GM18519 (cell line): ENCODE measurements around the gene TFF2.

Experiments
- ATAC-seq: cut with Tn5 transposase; IDR thresholded peaks from one replicate; pipeline ENCODE4 v1.9.1; 2021; ENCODE audit warnings: mild to moderate bottlenecking, moderate library complexity; ENCODE audit not compliant: unreplicated experiment, low FRiP score

TFF2 gene

DNA sequence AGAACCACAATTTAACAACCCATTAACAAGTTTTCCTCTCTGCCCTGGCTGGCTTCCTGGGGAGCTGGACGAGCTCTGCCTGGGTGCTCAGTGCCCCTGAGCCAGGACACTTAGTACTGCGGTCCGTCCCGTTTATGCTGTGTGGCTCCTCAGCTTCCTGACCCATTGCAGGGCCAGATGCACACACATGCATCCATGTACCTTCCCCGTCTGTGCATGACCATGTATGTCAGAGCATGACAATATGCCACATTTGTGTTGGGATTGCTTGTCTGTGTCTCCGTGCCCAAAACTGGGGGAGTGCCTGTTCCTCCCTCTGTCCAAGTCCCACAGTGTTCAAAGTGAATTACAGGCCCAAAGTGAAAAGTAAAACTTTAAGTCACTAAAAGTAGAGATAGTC, 25.9 kb downstream of the TFF2 start:
- ATAC-seq, result no peak

DNA sequence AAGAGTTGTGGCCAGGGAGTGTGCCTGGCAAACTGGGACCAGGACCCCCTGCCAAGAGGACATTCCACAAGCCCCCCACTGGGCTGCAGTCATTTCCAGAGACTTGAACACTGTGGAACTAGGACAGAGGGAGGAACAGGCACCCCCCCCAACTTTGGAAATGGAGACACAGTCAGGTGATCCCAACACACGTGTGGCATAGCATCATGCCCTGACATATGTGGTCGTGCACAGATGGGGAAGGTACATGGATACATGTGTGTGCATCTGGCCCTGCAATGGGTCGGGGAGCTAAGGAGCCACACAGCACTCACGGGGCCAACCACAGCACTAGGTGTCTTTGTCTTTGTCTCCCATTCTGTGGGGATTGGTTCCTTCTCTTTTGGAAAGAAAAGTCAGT, 28.9 kb downstream of the TFF2 start:
- ATAC-seq, result no peak

DNA sequence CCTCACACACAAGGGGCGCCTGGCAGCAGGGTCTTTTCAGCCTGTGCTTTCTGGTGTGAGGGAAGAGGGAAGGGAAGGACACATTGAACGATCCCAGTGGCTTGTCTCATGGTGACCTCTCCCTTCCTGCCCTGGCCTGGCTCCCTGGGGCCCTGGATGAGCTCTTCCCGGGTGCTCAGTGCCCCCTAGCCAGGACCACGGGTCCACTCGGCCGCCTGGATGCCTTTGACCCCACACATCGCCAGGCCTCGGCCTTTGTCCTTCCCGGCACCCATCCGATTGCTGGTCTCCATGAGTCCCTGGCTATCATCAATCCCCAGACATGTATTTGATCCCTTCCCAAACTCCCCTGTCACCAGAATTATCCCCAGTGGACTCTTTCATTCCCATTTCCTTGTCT, 29.6 kb downstream of the TFF2 start:
- ATAC-seq, result no peak

DNA sequence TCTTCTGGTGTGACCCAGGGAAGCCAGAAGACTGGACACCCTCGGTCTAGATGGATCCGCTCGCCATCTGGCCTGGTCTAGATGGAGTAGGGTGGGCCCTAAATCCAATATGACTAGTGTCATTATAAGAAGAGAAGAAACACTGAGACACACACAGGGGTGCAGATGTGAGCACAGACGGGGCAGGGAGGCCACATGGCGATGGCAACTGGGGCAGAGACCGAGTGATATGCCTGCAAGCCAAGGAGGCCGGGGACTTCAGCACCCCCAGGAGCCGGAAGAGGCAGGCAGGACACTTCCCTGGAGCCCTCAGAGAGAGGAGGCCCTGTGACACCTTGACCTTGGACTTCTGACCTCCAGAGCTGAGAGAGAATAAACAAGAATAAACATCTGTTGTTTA, 30.0 kb downstream of the TFF2 start:
- ATAC-seq, result no peak

DNA sequence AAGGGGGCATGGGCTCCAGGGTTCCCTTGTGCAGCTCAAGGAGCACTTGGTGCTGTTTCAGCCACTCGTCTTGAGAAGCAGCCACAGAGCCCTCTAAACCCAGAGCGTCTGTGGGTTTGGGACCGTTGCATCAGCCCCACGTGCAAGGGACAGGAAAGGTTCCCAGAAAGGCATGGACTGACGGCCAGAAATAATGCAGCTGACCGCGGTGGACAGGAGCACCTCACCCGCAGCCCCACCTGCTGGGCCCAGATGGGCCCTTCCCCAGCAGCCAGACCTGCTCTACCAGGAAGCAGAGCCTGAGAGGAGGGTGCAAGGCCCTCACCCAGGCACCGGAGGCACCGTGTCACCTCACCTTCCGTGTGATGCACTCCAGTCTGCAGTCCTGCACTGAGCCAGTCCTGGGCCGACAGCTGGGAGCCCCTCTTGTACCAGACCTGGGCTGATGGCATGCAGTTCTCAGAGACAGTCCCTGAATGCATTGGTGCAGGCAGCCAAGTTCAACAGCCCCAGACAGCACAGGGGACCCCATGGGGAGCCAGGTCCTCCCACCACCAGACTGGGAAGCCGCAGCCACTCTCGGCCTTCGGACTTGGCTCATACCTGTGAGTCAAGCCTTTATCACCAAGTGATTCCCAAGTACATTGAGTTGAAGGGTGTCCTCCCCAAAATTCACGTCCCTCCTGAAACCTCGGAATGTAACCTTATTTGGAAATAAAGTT, 30.8 kb downstream of the TFF2 start:
- no peak for ATAC-seq

DNA sequence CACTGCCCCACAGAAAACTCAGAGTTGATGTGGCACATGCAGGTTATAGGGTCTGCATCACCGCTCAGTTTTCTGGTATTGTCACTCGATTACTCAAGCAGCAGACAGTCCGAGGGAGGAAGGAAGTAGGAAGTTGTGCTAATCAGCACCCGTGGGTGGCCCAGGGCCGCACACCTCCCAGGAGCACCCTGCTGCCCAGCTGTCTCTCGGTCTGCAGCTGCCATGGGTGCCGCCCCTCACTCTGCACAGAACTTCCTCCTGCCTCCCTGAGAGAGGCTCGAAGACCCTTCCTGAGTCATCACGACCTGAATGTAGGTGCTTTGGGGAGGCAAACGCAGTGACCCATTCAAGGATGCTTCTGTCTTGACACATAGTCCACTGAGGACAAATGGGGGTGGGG, 31.4 kb downstream of the TFF2 start:
- ATAC-seq, result no peak

DNA sequence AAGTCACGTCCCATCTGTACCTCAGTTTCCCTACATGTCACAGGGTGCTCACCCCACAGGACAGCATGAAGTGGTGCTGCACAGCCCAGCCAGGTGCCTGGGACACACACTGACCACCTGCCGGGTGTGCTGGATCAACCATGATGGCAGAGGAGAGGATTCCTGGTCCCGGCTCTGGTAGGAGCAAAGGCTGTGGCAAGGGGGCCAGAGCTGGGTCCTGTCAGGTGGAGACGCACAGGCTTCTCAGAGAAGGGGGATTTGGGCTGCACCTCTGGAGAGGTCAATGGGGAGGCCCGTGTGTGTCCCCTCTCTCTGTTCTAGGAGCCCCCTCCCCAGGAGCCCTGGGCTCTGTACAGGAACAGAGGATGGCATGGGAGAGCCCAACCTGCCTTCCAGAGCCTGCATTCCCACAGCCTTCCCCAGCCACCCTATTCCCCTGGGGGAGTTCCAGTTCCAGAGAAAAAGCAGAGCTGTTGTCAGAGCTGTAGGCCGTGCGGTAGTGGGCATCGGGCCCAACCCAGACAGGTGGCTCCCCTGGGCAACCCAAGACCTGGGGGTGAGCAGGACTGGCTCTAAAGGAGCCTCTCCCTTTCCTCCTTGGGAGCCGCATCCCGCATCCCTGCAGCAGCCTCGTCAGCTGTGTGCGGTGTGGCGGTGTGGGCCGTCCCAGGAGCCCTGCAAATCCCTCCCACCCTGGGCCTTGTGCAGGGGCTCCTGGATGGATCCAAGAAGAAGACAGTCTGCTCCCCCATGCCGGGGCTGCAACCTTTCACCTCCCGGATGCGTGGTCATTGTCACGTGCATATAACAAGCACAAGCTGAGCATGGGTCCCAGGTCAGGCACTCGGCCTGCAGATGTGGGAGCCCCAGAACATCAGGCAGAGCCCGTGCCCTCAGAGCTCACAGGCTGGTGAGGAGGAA, 32.7 kb downstream of the TFF2 start:
- ATAC-seq, result no peak

DNA sequence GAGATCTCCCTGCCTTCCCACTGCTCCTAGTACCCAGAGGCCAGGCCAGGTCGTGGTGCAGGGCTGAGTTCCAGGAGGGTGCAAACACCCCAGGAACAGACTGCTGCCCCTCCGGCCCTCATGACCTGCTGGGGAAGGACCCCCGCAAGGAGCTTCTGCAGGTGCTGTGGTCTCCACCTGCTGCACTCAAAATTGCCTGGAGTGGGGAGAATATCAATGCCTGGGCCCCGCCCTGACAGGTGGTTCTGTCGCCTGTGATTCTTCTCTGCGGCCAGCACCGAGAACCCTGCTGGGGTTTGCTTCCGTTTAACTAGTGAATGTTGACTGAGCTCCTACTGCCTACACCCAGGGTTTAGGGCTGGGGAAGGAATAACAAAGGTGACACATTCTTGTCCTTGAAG, 33.5 kb downstream of the TFF2 start:
- ATAC-seq, result no peak

DNA sequence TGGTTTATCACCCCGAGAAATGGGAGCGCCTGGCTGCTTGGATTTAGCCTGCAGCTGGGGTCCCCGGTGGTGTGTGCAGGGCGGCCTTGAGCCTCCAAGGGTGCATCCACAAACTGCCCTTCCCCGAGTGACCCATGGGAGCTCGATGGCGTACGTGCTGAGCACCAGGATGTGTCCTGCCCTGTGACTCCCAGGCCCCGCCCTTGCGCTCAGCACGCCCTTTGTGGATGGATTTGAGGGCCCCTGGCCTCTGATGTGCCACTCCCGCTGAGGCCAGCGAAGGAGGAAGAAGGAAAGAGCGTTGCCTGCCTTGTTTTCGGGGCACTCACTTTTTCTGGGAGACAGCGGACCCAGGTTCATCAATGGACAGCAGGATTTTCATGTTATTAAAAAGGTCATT, 33.9 kb downstream of the TFF2 start:
- ATAC-seq, result no peak

DNA sequence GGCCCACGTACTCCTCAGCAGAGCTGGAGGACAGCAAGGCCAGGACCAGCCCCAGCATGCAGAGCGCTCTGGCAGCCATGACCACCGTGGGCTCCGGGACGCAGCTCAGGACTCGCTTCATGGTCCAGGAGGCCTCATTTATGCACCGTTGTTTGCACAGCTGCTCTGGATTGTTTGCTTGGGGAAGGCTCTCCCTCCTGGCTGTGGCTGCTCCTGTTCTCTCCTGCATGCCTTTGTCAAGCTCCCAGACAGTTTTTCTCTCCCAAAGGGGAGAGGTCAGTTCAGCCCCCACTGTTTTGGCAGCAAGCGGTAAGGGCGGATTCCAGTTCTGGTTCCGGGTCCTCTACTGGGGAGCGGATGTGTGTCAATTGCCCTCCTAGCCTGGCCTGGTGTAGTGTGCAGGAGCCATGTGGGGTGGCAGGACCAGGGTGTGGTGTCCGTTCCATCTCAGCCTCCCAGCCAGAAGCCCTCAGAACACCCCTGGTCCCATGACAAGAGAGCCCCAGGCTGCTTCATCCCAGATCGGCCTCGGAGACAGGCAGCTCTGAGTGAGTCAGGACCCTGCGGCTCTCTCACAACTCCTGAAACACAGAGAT, 35.4 kb downstream of the TFF2 start, which contains the start of gene TFF3:
Gene TFF3, minus strand, starts transcription at position 114 of the 596 bp plus-strand sequence. Its CDS starts 35 bp downstream, at position 79.
- no peak for ATAC-seq

DNA sequence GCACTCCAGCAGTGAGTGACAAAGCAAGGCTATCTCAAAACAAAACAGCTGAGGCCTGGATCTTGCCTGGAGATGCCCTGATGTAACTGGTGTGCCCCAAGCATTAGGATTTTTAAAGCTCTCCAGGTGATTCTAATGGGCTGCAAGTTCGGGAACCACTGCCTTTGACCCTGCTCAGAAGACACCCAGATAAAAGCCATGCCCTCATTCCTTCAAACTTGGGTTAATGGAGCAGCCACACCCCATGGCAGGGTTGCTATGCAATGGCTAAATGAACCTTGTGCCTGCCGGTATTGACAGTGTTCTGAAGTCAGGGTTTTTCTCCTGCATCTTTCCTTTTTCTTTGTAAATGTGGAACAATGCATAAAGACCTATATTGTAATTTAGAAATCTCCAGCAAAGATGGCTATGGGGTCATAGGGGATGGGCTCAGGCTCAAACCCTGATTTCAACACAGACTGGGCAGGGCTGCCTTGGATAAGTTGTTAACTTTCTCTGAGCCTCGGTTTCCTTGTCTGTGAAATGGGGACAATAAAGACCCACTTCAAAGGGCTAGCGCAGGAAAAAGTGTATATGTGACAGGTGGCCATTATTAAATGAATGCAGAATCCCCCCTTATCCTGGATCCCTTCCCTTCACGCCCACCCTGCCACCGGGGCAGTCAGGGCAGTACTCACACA, 36.0 kb downstream of the TFF2 start:
- ATAC-seq, result no peak

DNA sequence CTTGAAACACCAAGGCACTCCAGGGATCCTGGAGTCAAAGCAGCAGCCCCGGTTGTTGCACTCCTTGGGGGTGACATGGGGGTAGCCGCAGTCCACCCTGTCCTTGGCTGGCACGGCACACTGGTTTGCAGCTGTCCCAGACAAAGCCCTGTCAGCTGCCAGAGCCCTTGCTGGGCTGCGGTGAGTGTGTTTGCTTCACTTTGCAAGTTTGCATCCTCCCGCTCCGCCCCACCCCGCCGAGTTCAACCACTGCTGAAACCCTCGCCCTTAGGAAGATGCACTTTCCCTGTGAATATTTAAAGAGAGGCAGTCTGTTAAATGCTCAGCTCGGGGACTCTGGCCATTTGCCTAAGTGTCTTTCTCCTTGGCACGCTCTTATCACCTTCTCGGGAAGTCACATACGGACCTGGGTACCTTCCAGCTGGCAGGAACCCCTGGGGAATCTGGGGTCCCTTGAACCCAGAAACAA, 37.3 kb downstream of the TFF2 start:
- no peak for ATAC-seq

DNA sequence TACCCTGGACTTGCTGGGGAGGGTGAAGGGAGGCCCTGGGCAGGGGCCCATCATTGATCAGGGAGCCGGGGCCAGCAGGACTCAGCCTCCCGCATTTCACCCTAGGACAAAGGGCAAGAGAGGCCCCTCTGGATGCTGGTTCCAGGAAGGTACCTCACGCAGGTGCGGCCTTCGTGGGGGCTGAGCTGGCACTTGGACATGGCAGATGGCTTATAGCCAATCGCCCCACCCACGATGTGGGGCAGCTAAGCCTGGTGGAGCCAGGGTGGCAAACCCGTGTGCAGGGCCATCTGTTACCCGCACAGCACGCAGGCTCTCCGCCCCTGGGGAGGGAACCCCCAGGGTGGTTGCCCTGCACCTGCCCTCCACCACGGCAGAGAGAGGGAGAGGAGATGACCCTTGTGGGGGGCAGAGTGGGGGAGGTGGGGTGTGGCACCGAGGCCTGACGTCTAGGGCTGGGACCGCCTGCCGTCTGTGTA, 38.1 kb downstream of the TFF2 start:
- no peak for ATAC-seq

DNA sequence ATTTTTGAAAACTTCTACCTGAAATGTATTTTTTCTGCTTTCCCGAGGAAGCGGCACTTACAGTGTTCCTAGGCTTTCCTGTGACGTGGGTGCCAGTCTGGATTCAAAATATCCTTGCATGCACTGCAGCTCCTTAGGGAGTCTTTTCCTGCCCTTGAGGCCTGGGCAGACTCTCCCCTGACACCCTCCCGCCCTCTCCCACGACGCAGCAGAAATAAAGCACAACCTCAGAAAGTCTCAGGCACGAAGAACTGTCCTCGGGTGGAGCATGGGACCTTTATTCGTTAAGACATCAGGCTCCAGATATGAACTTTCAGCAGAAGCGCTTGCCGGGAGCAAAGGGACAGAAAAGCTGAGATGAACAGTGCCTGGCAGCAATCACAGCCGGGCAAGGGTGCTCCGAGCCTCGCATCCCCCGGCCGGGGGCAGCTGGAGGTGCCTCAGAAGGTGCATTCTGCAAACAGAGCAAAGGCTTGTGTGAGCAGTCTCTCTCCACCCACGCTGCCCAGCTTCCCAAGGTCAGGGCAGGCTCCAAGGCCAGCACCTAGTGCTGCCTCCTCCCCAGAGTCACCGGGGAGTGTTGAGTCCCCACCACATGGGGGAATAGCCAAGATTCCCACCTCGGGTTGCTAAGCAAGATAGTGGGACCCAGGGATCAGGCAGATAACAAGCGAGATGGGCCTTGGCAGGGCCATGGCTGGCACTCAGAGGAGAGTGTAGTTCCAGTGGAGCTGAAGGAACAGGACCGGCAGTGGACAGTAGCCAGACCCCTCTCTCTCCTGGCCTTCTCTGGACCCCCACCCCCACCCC, 38.8 kb downstream of the TFF2 start:
- ATAC-seq, result no peak

DNA sequence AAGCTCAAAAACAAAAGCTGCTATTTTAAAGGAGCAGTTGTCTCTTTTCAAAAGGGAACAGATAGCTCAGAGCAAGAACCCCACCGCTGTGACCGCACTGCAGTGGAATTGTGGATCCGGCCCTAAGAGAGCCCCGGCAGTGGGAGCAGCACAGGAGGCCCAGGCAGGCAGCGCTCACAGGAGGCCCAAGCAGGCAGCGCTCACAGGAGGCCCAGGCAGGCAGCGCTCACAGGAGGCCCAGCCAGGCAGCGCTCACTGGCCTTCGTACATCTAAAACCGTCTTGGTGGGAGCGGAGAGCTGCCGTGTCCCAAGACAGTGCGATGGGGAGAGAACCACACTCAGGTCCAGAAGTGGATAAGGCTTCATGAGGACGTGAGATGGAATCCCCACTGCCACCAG, 39.6 kb downstream of the TFF2 start:
- ATAC-seq, result no peak

DNA sequence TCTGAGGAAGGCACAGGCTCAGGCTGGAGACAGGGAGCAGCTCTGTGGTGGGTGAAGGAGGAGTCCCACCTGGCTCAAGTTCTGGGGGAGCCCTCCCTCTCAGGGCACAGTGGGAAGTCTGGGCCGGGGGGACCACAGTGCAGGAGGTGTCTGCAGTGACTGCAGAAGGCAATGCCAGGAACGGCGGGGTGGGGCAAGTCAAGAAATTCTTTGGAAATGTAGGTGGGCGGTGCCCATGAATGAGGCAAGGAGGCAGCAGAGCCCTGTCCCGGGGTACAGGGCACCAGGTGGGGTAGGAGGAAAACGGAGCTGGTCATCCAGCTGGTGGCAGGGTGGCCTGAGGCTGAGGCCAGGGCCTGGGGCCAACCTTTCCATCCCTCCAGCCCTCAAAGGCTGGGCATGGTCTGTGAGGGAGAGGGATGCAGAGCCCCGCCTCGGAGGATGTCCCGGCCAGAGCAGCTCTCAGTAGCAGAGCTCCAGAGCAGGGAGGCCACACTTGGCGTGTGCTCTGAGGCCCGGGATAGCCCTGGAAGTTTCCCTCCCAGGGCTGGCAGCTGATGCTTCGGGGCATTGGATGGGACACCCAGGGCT, 40.3 kb downstream of the TFF2 start:
- ATAC-seq, result no peak

DNA sequence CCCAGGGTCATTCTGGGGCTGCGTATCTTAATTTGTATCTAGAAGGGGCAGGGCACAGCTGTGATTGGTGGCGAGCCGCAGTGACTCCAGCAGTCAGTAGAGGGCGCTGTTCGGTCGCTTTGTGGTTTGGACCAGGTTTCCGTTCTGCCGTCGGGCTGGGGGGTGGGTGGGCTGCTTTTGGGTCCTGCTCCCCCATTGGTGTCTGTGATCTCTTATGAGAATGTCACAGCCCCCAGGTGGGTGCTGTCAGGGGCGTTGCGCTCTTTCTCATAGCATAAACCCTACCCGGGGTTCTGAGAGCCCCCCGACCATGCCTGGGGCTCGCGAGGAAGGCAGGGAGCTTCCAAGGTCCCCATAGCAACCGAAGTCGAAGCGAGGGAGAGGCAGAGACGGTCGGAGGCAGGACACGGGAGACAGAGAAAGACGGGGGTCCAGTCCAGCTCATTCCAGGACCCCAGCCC, 41.0 kb downstream of the TFF2 start:
- ATAC-seq, result no peak

DNA sequence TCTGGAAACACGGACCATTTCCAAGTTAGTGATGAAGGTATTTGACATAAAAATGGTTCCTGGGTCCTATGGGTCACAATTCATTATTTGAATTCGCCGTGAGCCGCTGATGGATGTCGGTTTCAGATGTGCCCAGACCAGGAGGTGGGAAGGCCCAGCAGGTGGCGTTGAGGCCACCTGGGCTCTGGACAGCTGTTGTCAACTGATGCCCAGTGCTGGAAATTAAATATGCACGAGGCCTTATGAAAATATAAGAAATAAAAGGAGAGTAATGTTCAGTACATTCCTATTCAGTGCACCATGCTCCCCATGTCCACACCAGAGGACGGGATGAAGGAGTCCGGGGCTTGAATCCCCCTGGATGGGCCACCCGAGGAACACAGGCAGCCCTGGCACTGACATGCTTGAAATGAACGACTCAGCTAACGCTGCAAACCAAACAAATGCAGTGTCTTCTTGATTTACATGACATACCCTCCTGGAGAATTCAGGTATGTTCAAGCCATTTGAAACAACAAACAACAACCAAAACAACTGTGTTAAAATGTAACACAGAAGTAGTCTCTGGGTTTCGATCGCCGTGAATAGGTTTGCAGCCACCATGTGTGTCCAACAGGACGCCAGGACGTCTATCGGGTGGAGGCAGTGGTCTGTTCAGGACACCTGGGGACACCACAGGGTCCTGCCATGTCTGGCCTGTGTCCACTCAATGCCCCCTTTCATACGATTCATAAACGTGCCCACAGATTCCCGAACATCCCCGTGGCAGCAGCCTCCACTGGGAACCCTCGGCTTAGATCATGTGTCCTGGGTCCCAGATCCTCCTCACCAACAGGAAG, 41.7 kb downstream of the TFF2 start:
- ATAC-seq, result no peak
